Esophagus (tissue), 2 donors: ENCODE measurements around the gene KHNYN. TPM values are rescaled to one million over a fixed set of nuclear protein-coding genes. Genes with fewer than 3 reads are reported as not detected.

Source experiments
- H3K27ac ChIP-seq, 2 donors: one replicate each; pipeline ENCODE4 v1.5.1; 2013; ENCODE audit warnings: low read depth in 2 of 2, mild to moderate bottlenecking in 2 of 2, inconsistent platforms in 1 of 2, low read length in 1 of 2, moderate library complexity in 1 of 2
- H3K27me3 ChIP-seq, 2 donors: one replicate each; pipeline ENCODE4 v1.6.1; 2013; ENCODE audit warnings: low read length in 2 of 2, control low read depth in 1 of 2, mild to moderate bottlenecking in 1 of 2; ENCODE audit not compliant: insufficient read depth in 2 of 2, control insufficient read depth in 1 of 2
- H3K36me3 ChIP-seq, 2 donors: one replicate each; pipeline ENCODE4 v1.6.1; 2013; ENCODE audit warnings: low read length in 1 of 2; ENCODE audit not compliant: control insufficient read depth in 2 of 2, insufficient read depth in 2 of 2
- H3K4me1 ChIP-seq, 2 donors: one replicate each; pipeline ENCODE4 v1.6.1; 2013; ENCODE audit warnings: low read length in 1 of 2; ENCODE audit not compliant: control insufficient read depth in 2 of 2, insufficient read depth in 2 of 2
- H3K4me3 ChIP-seq, 2 donors: one replicate each; pipeline ENCODE4 v1.5.1; 2013; ENCODE audit warnings: low read length in 2 of 2, mild to moderate bottlenecking in 2 of 2, low read depth in 1 of 2, moderate library complexity in 1 of 2
- H3K9me3 ChIP-seq, 2 donors: one replicate each; pipeline ENCODE4 v1.6.1; 2013; ENCODE audit warnings: mild to moderate bottlenecking in 2 of 2, low read depth in 1 of 2, low read length in 1 of 2, moderate library complexity in 1 of 2; ENCODE audit not compliant: control insufficient read depth in 2 of 2, insufficient read depth in 1 of 2
- WGBS, 2 donors: extraction: QIAGEN DNeasy Blood & Tissue Kit; methylation state at CpG; one replicate each; pipeline ENCODE4 v1.1.7; 2013; 5-methylcytosine and 5-hydroxymethylcytosine counted together
- polyA plus RNA-seq, 2 donors: library from polyadenylated mRNA; stranded (reverse); fragments of 200-250 nt; gene quantifications; one replicate each; pipeline ENCODE4 v1.2.3, GENCODE V29; 2013
- donor health status: healthy with polysubstance abuse.
- donor health status: Bipolar disorder and iron deficiency.

KHNYN gene
- polyA plus RNA-seq, 2 donors: 20.8 to 24.4 TPM

DNA sequence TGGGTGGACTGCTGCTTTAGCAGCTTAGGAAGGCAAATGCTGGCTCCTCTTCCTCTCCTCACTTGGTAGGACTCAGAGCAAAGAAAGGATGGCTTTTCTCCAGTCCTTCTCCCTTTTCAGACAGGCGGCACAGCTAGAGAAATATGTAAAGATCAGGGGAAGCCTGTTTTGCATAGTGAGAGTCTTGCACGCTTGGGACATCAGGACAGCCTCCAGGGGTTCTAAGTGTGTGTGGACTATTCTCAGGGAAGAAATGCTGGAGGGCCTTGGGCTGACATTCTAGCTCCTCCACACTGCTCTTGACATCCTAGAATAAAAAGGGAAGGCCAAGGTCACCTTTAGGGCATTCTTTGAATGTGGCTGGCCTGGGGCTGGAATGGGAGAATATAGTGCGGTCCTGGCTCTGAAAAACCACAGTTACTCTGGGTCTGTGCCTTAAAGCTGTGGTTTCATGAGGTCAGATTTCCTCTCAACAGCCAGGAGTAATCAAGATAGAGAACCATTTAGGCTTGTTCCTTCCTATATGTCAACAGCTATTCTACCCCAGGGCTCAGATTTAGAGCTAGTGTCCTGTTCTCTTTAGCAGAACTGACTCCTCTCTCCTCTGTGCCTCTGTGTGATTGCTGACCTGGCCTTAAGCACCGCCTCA is 54.0 kb downstream of the KHNYN start:
- WGBS, 2 donors: 50 to 54% methylated on average over 4 of the region's 4 CpGs
- Histone ChIP-seq H3K27me3 (no peaks in the 10 kb centered on the region), H3K4me1 (no peaks in the 10 kb centered on the region), H3K36me3 (no peaks in the 10 kb centered on the region), H3K9me3 (peaks cover 0 to 5% of the 10 kb centered on the region in 2 donors), H3K27ac (no peak overlapping the region), H3K4me3 (no peak overlapping the region)

Other genes starting within 250 kb of the KHNYN start
- gene IPO4, start 241.1 kb upstream of the KHNYN start, polyA plus RNA-seq: 10 to 100 TPM; 12.3 to 23.5 TPM
- gene TM9SF1, start 234.5 kb upstream of the KHNYN start, polyA plus RNA-seq: 10 to 100 TPM; 10.0 to 25.8 TPM
- gene TSSK4, start 224.3 kb upstream of the KHNYN start, polyA plus RNA-seq: under 1 TPM in 1 of 2 donors, not detected in 1; 0.10 TPM
- gene CHMP4A, start 216.5 kb upstream of the KHNYN start, polyA plus RNA-seq: 10 to 100 TPM; 37.0 to 65.7 TPM
- 10 to 100 TPM; 12.1 to 12.8 TPM for gene MDP1, start 213.9 kb upstream of the KHNYN start, polyA plus RNA-seq
- 100 to 1,000 TPM; 116 to 220 TPM for gene NEDD8, start 197.6 kb upstream of the KHNYN start, polyA plus RNA-seq
- 10 to 100 TPM; 24.5 to 35.0 TPM for gene GMPR2, start 197.0 kb upstream of the KHNYN start, polyA plus RNA-seq
- 10 to 100 TPM; 49.2 to 49.8 TPM for gene TINF2, start 187.3 kb upstream of the KHNYN start, polyA plus RNA-seq
- 100 to 1,000 TPM; 609 to 890 TPM for gene TGM1, start 166.8 kb upstream of the KHNYN start, polyA plus RNA-seq
- 100 to 1,000 TPM; 117 to 135 TPM for gene RABGGTA, start 158.4 kb upstream of the KHNYN start, polyA plus RNA-seq
- gene DHRS1, start 130.2 kb upstream of the KHNYN start, polyA plus RNA-seq: 10 to 100 TPM; 92.6 to 97.6 TPM
- 10 to 100 TPM in 1 of 2 donors, 1 to 10 TPM in 1; 9.3 to 10.8 TPM for gene NOP9, start 130.1 kb upstream of the KHNYN start, polyA plus RNA-seq
- 10 to 100 TPM; 24.3 TPM for gene CIDEB, start 122.0 kb upstream of the KHNYN start, polyA plus RNA-seq
- 10 to 100 TPM; 11.6 to 30.4 TPM for gene LTB4R2, start 119.8 kb upstream of the KHNYN start, polyA plus RNA-seq
- gene LTB4R, start 118.5 kb upstream of the KHNYN start, polyA plus RNA-seq: 10 to 100 TPM; 63.3 to 73.6 TPM
- gene ADCY4, start 94.9 kb upstream of the KHNYN start, polyA plus RNA-seq: 10 to 100 TPM; 10.2 to 23.3 TPM
- gene RIPK3, start 90.0 kb upstream of the KHNYN start, polyA plus RNA-seq: 10 to 100 TPM; 13.3 to 14.4 TPM
- 10 to 100 TPM; 20.9 to 25.6 TPM for gene NFATC4, start 61.8 kb upstream of the KHNYN start, polyA plus RNA-seq
- 1 to 10 TPM; 4.8 to 5.6 TPM for gene NYNRIN, start 31.0 kb upstream of the KHNYN start, polyA plus RNA-seq
- under 1 TPM; 0.75 to 0.86 TPM for gene CBLN3, start 286 bp upstream of the KHNYN start, polyA plus RNA-seq
- 10 to 100 TPM; 38.1 to 39.8 TPM for gene SDR39U1, start 12.8 kb downstream of the KHNYN start, polyA plus RNA-seq
- gene CMA1, start 78.3 kb downstream of the KHNYN start, polyA plus RNA-seq: under 1 TPM in 1 of 2 donors, not detected in 1; 0.35 TPM
- gene CTSG, start 146.3 kb downstream of the KHNYN start, polyA plus RNA-seq: 1 to 10 TPM in 1 of 2 donors, under 1 TPM in 1; 0.14 to 1.4 TPM
- 1 to 10 TPM; 1.2 to 1.9 TPM for gene GZMH, start 179.7 kb downstream of the KHNYN start, polyA plus RNA-seq
- 1 to 10 TPM; 3.0 to 3.2 TPM for gene GZMB, start 204.2 kb downstream of the KHNYN start, polyA plus RNA-seq